ENCODE data around the gene SLC24A5.

Gene SLC24A5

DNA sequence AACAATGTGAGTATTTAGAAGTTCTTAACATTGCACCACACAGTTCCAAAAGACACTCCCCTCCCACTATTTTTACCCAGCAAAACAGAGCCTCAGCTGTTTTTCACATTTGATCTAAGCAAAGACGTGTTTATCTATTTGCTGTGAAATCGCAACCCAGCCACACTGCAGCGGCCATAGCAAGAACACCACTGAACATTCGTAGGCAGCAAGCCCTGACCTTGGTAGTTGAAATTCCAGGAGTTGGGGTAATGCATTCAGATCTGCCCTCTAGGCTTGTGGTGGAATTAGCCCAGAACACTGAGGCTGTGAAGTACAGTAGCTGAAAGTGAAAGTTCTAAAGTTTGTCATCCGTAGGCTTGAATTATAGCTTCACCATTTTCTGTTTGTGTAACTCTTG is 17.1 kb upstream of the SLC24A5 start:
- no peaks in the 10 kb centered on the region for H3K4me1 ChIP-seq (ENCODE audit: low read length)
- no peak overlapping the region for H3K4me3 ChIP-seq (ENCODE audit: low read length)
- no peaks in the 10 kb centered on the region for H3K79me2 ChIP-seq (ENCODE audit: low read length)
- no peak for DNase-seq
- H3K27me3 ChIP-seq (replicated peaks; ENCODE audit: insufficient read depth, low read length) = no peaks in the 10 kb centered on the region
- no peaks in the 10 kb centered on the region for H4K20me1 ChIP-seq (ENCODE audit: insufficient read depth, low read length)
- no peaks in the 10 kb centered on the region for H3K9me2 ChIP-seq (replicated peaks; ENCODE audit: insufficient read depth, low read length)
- no peaks in the 10 kb centered on the region for H3K36me3 ChIP-seq (replicated peaks; ENCODE audit: insufficient read depth, low read length)
- TF ChIP-seq EZH2 (optimal IDR thresholded peaks at IDR 0.05; ENCODE audit: low read depth, low read length) = no peak
- TF ChIP-seq, protein P1, sequence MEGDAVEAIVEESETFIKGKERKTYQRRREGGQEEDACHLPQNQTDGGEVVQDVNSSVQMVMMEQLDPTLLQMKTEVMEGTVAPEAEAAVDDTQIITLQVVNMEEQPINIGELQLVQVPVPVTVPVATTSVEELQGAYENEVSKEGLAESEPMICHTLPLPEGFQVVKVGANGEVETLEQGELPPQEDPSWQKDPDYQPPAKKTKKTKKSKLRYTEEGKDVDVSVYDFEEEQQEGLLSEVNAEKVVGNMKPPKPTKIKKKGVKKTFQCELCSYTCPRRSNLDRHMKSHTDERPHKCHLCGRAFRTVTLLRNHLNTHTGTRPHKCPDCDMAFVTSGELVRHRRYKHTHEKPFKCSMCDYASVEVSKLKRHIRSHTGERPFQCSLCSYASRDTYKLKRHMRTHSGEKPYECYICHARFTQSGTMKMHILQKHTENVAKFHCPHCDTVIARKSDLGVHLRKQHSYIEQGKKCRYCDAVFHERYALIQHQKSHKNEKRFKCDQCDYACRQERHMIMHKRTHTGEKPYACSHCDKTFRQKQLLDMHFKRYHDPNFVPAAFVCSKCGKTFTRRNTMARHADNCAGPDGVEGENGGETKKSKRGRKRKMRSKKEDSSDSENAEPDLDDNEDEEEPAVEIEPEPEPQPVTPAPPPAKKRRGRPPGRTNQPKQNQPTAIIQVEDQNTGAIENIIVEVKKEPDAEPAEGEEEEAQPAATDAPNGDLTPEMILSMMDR (IDR thresholded peaks at IDR 0.05; ENCODE audit: low read length) = no peak
- TF ChIP-seq EZH2phosphoT487 (IDR thresholded peaks at IDR 0.05; ENCODE audit: low read length) = no peak
- H3K9ac ChIP-seq (ENCODE audit: low read length) = no peak overlapping the region
- H3K27ac ChIP-seq (ENCODE audit: low read length) = no peak overlapping the region
- no peaks in the 10 kb centered on the region for H3F3A ChIP-seq (ENCODE audit: insufficient read depth, low read length)
- no peaks in the 10 kb centered on the region for H3K9me3 ChIP-seq (replicated peaks; ENCODE audit: insufficient read depth, low read length)
- H2AFZ ChIP-seq (ENCODE audit: low read length) = no peak overlapping the region
- H3K4me2 ChIP-seq (ENCODE audit: low read depth, low read length) = no peak overlapping the region

DNA sequence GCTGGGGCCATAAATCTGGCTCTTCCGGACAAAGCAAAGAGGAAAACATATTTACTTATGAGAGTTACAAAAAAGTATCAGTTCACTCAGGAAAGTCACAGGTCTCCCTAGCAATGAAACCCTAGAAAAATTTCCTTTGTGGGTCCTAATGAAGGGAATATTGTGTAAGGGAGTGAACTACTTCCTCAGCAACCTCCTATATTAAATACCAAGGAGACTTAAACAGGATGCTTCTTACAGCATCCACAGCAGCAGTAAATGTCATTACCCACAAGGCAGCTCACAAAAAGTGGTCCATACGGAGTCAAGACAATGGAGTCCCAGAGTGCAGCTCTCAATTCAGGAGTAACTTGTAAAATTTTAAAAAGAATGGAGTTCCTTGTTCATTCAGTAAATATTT is 14.9 kb upstream of the SLC24A5 start:
- Histone ChIP-seq H3K9me2 (replicated peaks; ENCODE audit: insufficient read depth, low read length) (no peaks in the 10 kb centered on the region), H3K9ac (ENCODE audit: low read length) (no peak overlapping the region), H3K4me3 (ENCODE audit: low read length) (no peak overlapping the region), H3K9me3 (replicated peaks; ENCODE audit: insufficient read depth, low read length) (no peaks in the 10 kb centered on the region), H4K20me1 (ENCODE audit: insufficient read depth, low read length) (no peaks in the 10 kb centered on the region), H3F3A (ENCODE audit: insufficient read depth, low read length) (no peaks in the 10 kb centered on the region), H3K27me3 (replicated peaks; ENCODE audit: insufficient read depth, low read length) (no peaks in the 10 kb centered on the region), H3K79me2 (ENCODE audit: low read length) (no peaks in the 10 kb centered on the region), H3K4me1 (ENCODE audit: low read length) (no peaks in the 10 kb centered on the region), H2AFZ (ENCODE audit: low read length) (no peak overlapping the region), H3K4me2 (ENCODE audit: low read depth, low read length) (no peak overlapping the region), H3K27ac (ENCODE audit: low read length) (no peak overlapping the region), H3K36me3 (replicated peaks; ENCODE audit: insufficient read depth, low read length) (no peaks in the 10 kb centered on the region)
- no peak for DNase-seq
- TF ChIP-seq EZH2 (optimal IDR thresholded peaks at IDR 0.05; ENCODE audit: low read depth, low read length) (no peak), EZH2phosphoT487 (IDR thresholded peaks at IDR 0.05; ENCODE audit: low read length) (no peak)
- TF ChIP-seq, protein P1 (IDR thresholded peaks at IDR 0.05; ENCODE audit: low read length) = no peak

DNA sequence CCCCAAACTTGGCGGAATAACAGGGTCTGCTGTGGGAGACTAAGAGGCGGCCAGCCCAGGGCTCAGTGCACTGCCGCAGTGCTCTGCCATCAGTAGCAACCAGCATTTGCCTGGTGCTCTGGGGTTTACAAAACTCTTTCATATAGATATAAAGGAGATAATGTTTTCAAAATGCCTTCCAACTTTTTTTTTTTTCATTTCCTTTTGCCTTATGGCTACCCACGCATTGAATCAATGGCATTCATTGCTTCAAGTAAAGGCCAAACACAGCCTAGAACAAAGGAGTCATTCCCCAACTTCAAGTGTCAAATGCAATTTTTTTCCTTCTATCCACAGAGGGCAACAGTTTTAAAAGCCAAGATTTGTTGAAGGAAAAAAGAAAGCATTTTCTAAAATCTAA is 11.6 kb upstream of the SLC24A5 start:
- H4K20me1 ChIP-seq (ENCODE audit: insufficient read depth, low read length) = no peaks in the 10 kb centered on the region
- H3K27ac ChIP-seq (ENCODE audit: low read length) = no peak overlapping the region
- H3K27me3 ChIP-seq (replicated peaks; ENCODE audit: insufficient read depth, low read length) = no peaks in the 10 kb centered on the region
- no peak overlapping the region for H3K4me3 ChIP-seq (ENCODE audit: low read length)
- H3K4me1 ChIP-seq (ENCODE audit: low read length) = no peaks in the 10 kb centered on the region
- no peak overlapping the region for H3K9ac ChIP-seq (ENCODE audit: low read length)
- no peak overlapping the region for H3K4me2 ChIP-seq (ENCODE audit: low read depth, low read length)
- TF ChIP-seq EZH2phosphoT487 (IDR thresholded peaks at IDR 0.05; ENCODE audit: low read length) (no peak), EZH2 (optimal IDR thresholded peaks at IDR 0.05; ENCODE audit: low read depth, low read length) (no peak)
- TF ChIP-seq, protein P1 (IDR thresholded peaks at IDR 0.05; ENCODE audit: low read length) = no peak
- no peaks in the 10 kb centered on the region for H3K79me2 ChIP-seq (ENCODE audit: low read length)
- H2AFZ ChIP-seq (ENCODE audit: low read length) = no peak overlapping the region
- DNase-seq = no peak
- no peaks in the 10 kb centered on the region for H3K9me3 ChIP-seq (replicated peaks; ENCODE audit: insufficient read depth, low read length)
- H3F3A ChIP-seq (ENCODE audit: insufficient read depth, low read length) = no peaks in the 10 kb centered on the region
- H3K36me3 ChIP-seq (replicated peaks; ENCODE audit: insufficient read depth, low read length) = no peaks in the 10 kb centered on the region
- H3K9me2 ChIP-seq (replicated peaks; ENCODE audit: insufficient read depth, low read length) = no peaks in the 10 kb centered on the region
